ENCODE measurements around the gene CUBN.

Gene CUBN

GRCh38 chr10:17047908-17048307 is 81.7 kb downstream of the CUBN start:
- no peak for DNase-seq (ENCODE audit: low read depth, low spot score)
- no peaks in the 10 kb centered on the region for H3K36me3 ChIP-seq (ENCODE audit: insufficient read depth, low read length)
- no peak overlapping the region for H3K9ac ChIP-seq (ENCODE audit: insufficient read length)
- no peak overlapping the region; the same call in 1 of the 2 replicates for H3K4me3 ChIP-seq
- H3K27ac ChIP-seq: no peak overlapping the region
- TF ChIP-seq EZH2 (IDR thresholded peaks at IDR 0.05): no peak
- no peak for TF ChIP-seq FOXP2 (optimal IDR thresholded peaks at IDR 0.05; ENCODE audit: control extremely low read depth, extremely low read length, insufficient read depth)
- TF ChIP-seq POLR2AphosphoS5 (IDR thresholded peaks at IDR 0.05; ENCODE audit: borderline replicate concordance, low read depth, low read length): no peak
- H3K9me3 ChIP-seq (ENCODE audit: low read depth, low read length): no peaks in the 10 kb centered on the region

- Histone ChIP-seq H3K9ac (ENCODE audit: insufficient read length) (no peak overlapping the region), H3K4me3 (peak overlapping the region; percentile 48), H3K27ac (no peak overlapping the region), H3K9me3 (ENCODE audit: low read depth, low read length) (no peaks in the 10 kb centered on the region), H3K36me3 (ENCODE audit: insufficient read depth, low read length) (no peaks in the 10 kb centered on the region)
- TF ChIP-seq POLR2AphosphoS5 (IDR thresholded peaks at IDR 0.05; ENCODE audit: borderline replicate concordance, low read depth, low read length) (peak; percentile 43; the same call in 1 of the 2 replicates), EZH2 (IDR thresholded peaks at IDR 0.05) (no peak), FOXP2 (optimal IDR thresholded peaks at IDR 0.05; ENCODE audit: control extremely low read depth, extremely low read length, insufficient read depth) (no peak)
- DNase-seq (ENCODE audit: low read depth, low spot score): no peak
These were observed 82.6 kb downstream of the CUBN start for GRCh38 chr10:17046989-17047388.

- Histone ChIP-seq H3K4me3 (no peak overlapping the region), H3K27ac (no peak overlapping the region), H3K9ac (ENCODE audit: insufficient read length) (no peak overlapping the region), H3K9me3 (ENCODE audit: low read depth, low read length) (no peaks in the 10 kb centered on the region), H3K36me3 (ENCODE audit: insufficient read depth, low read length) (no peaks in the 10 kb centered on the region)
- no peak for TF ChIP-seq EZH2 (IDR thresholded peaks at IDR 0.05)
- TF ChIP-seq POLR2AphosphoS5 (IDR thresholded peaks at IDR 0.05; ENCODE audit: borderline replicate concordance, low read depth, low read length): no peak
- no peak for TF ChIP-seq FOXP2 (optimal IDR thresholded peaks at IDR 0.05; ENCODE audit: control extremely low read depth, extremely low read length, insufficient read depth)
- no peak for DNase-seq (ENCODE audit: low read depth, low spot score)
These were observed 86.0 kb downstream of the CUBN start for GRCh38 chr10:17043586-17043985.

GRCh38 chr10:17041626-17042520 is 87.7 kb downstream of the CUBN start:
- Histone ChIP-seq H3K36me3 (ENCODE audit: insufficient read depth, low read length) (no peaks in the 10 kb centered on the region), H3K9me3 (ENCODE audit: low read depth, low read length) (no peaks in the 10 kb centered on the region), H3K9ac (ENCODE audit: insufficient read length) (no peak overlapping the region), H3K27ac (no peak overlapping the region), H3K4me3 (no peak overlapping the region)
- no peak for DNase-seq (ENCODE audit: low read depth, low spot score)
- TF ChIP-seq EZH2 (IDR thresholded peaks at IDR 0.05) (no peak), POLR2AphosphoS5 (IDR thresholded peaks at IDR 0.05; ENCODE audit: borderline replicate concordance, low read depth, low read length) (no peak), FOXP2 (optimal IDR thresholded peaks at IDR 0.05; ENCODE audit: control extremely low read depth, extremely low read length, insufficient read depth) (no peak)

- TF ChIP-seq EZH2 (IDR thresholded peaks at IDR 0.05): no peak
- no peak for TF ChIP-seq POLR2AphosphoS5 (IDR thresholded peaks at IDR 0.05; ENCODE audit: borderline replicate concordance, low read depth, low read length)
- TF ChIP-seq FOXP2 (optimal IDR thresholded peaks at IDR 0.05; ENCODE audit: control extremely low read depth, extremely low read length, insufficient read depth): no peak
- Histone ChIP-seq H3K9ac (ENCODE audit: insufficient read length) (no peak overlapping the region), H3K36me3 (ENCODE audit: insufficient read depth, low read length) (no peaks in the 10 kb centered on the region), H3K9me3 (ENCODE audit: low read depth, low read length) (no peaks in the 10 kb centered on the region), H3K4me3 (no peak overlapping the region), H3K27ac (no peak overlapping the region)
- DNase-seq (ENCODE audit: low read depth, low spot score): no peak
These were observed 91.0 kb downstream of the CUBN start for GRCh38 chr10:17038627-17039026.

- DNase-seq (ENCODE audit: low read depth, low spot score): no peak
- no peaks in the 10 kb centered on the region for H3K36me3 ChIP-seq (ENCODE audit: insufficient read depth, low read length)
- TF ChIP-seq POLR2AphosphoS5 (IDR thresholded peaks at IDR 0.05; ENCODE audit: borderline replicate concordance, low read depth, low read length) (no peak), EZH2 (IDR thresholded peaks at IDR 0.05) (no peak), FOXP2 (optimal IDR thresholded peaks at IDR 0.05; ENCODE audit: control extremely low read depth, extremely low read length, insufficient read depth) (no peak)
- no peak overlapping the region for H3K9ac ChIP-seq (ENCODE audit: insufficient read length)
- H3K4me3 ChIP-seq: no peak overlapping the region
- no peak overlapping the region for H3K27ac ChIP-seq
- H3K9me3 ChIP-seq (ENCODE audit: low read depth, low read length): no peaks in the 10 kb centered on the region
These were observed 91.7 kb downstream of the CUBN start for GRCh38 chr10:17037910-17038309.

- H3K9me3 ChIP-seq (ENCODE audit: low read depth, low read length): no peaks in the 10 kb centered on the region
These were observed 94.2 kb downstream of the CUBN start for GRCh38 chr10:17035446-17035845.

GRCh38 chr10:17033529-17034260 is 95.9 kb downstream of the CUBN start:
- Histone ChIP-seq H3K27ac (no peak overlapping the region), H3K9ac (ENCODE audit: insufficient read length) (no peak overlapping the region), H3K36me3 (ENCODE audit: insufficient read depth, low read length) (no peaks in the 10 kb centered on the region), H3K9me3 (ENCODE audit: low read depth, low read length) (no peaks in the 10 kb centered on the region), H3K4me3 (no peak overlapping the region)
- DNase-seq (ENCODE audit: low read depth, low spot score): no peak
- TF ChIP-seq EZH2 (IDR thresholded peaks at IDR 0.05) (no peak), FOXP2 (optimal IDR thresholded peaks at IDR 0.05; ENCODE audit: control extremely low read depth, extremely low read length, insufficient read depth) (no peak), POLR2AphosphoS5 (IDR thresholded peaks at IDR 0.05; ENCODE audit: borderline replicate concordance, low read depth, low read length) (no peak)

More at GRCh38 chr10:17035446-17035845, 94.2 kb downstream of the CUBN start:
- no peak for TF ChIP-seq FOXP2 (optimal IDR thresholded peaks at IDR 0.05; ENCODE audit: control extremely low read depth, extremely low read length, insufficient read depth)
- TF ChIP-seq POLR2AphosphoS5 (IDR thresholded peaks at IDR 0.05; ENCODE audit: borderline replicate concordance, low read depth, low read length): no peak
- TF ChIP-seq EZH2 (IDR thresholded peaks at IDR 0.05): no peak
- Histone ChIP-seq H3K27ac (peak overlapping the region; percentile 30; the same call in 1 of the 2 replicates), H3K9ac (ENCODE audit: insufficient read length) (no peak overlapping the region), H3K36me3 (ENCODE audit: insufficient read depth, low read length) (no peaks in the 10 kb centered on the region), H3K4me3 (no peak overlapping the region)
- no peak for DNase-seq (ENCODE audit: low read depth, low spot score)

Measured in SK-N-MC (cell line).